HFFc6 (cell line): ENCODE data around the gene JADE1. TPM values are rescaled to one million over a fixed set of nuclear protein-coding genes. Genes with fewer than 3 reads are reported as not detected.
A peak's percentile ranks its signal among the peaks of the same experiment; 100 is the strongest.

Source experiments
- DNase-seq: peaks from one replicate; pipeline ENCODE4 v3.0.0-alpha.2; 2018
- H3K27ac Mint-ChIP-seq: 2 replicates; pipeline ENCODE4 v1.8.0; 2020; ENCODE audit warnings: mild to moderate bottlenecking, mixed read lengths
- H3K27me3 Mint-ChIP-seq: 2 replicates; pipeline ENCODE4 v1.8.0; 2021; ENCODE audit warnings: mild to moderate bottlenecking, moderate library complexity, mixed read lengths; ENCODE audit not compliant: insufficient read depth
- H3K36me3 Mint-ChIP-seq: 2 replicates; pipeline ENCODE4 v1.8.0; 2021; ENCODE audit warnings: low read depth, mixed read lengths
- H3K4me1 Mint-ChIP-seq: 2 replicates; pipeline ENCODE4 v1.8.0; 2020; ENCODE audit warnings: low read depth, mixed read lengths
- H3K4me3 Mint-ChIP-seq: 2 replicates; pipeline ENCODE4 v1.8.0; 2020; ENCODE audit warnings: mild to moderate bottlenecking, moderate library complexity, mixed read lengths
- H3K9me3 Mint-ChIP-seq: 2 replicates; pipeline ENCODE4 v1.8.0; 2020; ENCODE audit warnings: mild to moderate bottlenecking, mixed read lengths
- CTCF ChIP-seq: fragments of 200-600 bp; sonication (generic); IDR thresholded peaks from 2 replicates; pipeline ENCODE4 v1.5.0; 2021; ENCODE audit warnings: antibody characterized with exemption, mild to moderate bottlenecking
- total RNA-seq, 6 experiments: library from RNA; stranded (reverse); fragmentation: NEBNext Ultra II Directional; extraction: Animal tissue kit (Norgen Biotek cat#: 25700); gene quantifications; 2 replicates in 1 of 6; 3 replicates in 5 of 6; pipeline ENCODE4 v1.2.3, GENCODE V29; 2021

The JADE1 gene
- total RNA-seq, 6 experiments from 2014 or later: 23.2 to 32.4 (median 26.6) TPM

GRCh38 chr4:128868758-128869157 is 59.3 kb downstream of the JADE1 start:
- H3K27ac Mint-ChIP-seq: no peak overlapping the region
- DNase-seq: no peak
- H3K4me1 Mint-ChIP-seq: peaks cover 59% of the 10 kb centered on the region
- no peaks in the 10 kb centered on the region for H3K9me3 Mint-ChIP-seq
- H3K27me3 Mint-ChIP-seq: peaks cover 3% of the 10 kb centered on the region
- H3K4me3 Mint-ChIP-seq: no peak overlapping the region
- no peak for TF ChIP-seq CTCF
- peaks cover 75% of the 10 kb centered on the region for H3K36me3 Mint-ChIP-seq

- DNase-seq: no peak
- peak overlapping the region; percentile 34; the same call in 1 of the 2 replicates for H3K27ac Mint-ChIP-seq
- no peak overlapping the region; the same call in 1 of the 2 replicates for H3K4me3 Mint-ChIP-seq
- peaks cover 71% of the 10 kb centered on the region for H3K36me3 Mint-ChIP-seq
- H3K4me1 Mint-ChIP-seq: peaks cover 58% of the 10 kb centered on the region
- H3K27me3 Mint-ChIP-seq: peaks cover 3% of the 10 kb centered on the region
- H3K9me3 Mint-ChIP-seq: no peaks in the 10 kb centered on the region
- no peak for TF ChIP-seq CTCF
Measured at GRCh38 chr4:128869776-128870509, 60.4 kb downstream of the JADE1 start.

GRCh38 chr4:128871948-128872347 is 62.4 kb downstream of the JADE1 start:
- Mint-ChIP-seq H3K4me1 (peaks cover 55% of the 10 kb centered on the region), H3K27me3 (peaks cover 3% of the 10 kb centered on the region; the same call in 1 of the 2 replicates), H3K27ac (peak overlapping the region; percentile 90), H3K4me3 (peak overlapping the region; percentile 74), H3K36me3 (peaks cover 55% of the 10 kb centered on the region), H3K9me3 (no peaks in the 10 kb centered on the region)
- DNase-seq: peak; percentile 98
- TF ChIP-seq CTCF: no peak

GRCh38 chr4:128876200-128876599 is 66.7 kb downstream of the JADE1 start:
- Mint-ChIP-seq H3K36me3 (peaks cover 28% of the 10 kb centered on the region), H3K27me3 (no peaks in the 10 kb centered on the region), H3K27ac (no peak overlapping the region), H3K9me3 (no peaks in the 10 kb centered on the region), H3K4me3 (no peak overlapping the region), H3K4me1 (peaks cover 25% of the 10 kb centered on the region)
- DNase-seq: no peak
- TF ChIP-seq CTCF: no peak

GRCh38 chr4:128877934-128878333 is 68.4 kb downstream of the JADE1 start:
- H3K9me3 Mint-ChIP-seq: no peaks in the 10 kb centered on the region
- no peaks in the 10 kb centered on the region for H3K27me3 Mint-ChIP-seq
- no peak for TF ChIP-seq CTCF
- H3K4me3 Mint-ChIP-seq: no peak overlapping the region
- H3K36me3 Mint-ChIP-seq: peaks cover 17% of the 10 kb centered on the region; the same call in 1 of the 2 replicates
- peaks cover 8% of the 10 kb centered on the region for H3K4me1 Mint-ChIP-seq
- DNase-seq: no peak
- H3K27ac Mint-ChIP-seq: no peak overlapping the region
